GM21515 (cell line): ENCODE results near the gene CCDC9B.

Source experiments
- ATAC-seq: cut with Tn5 transposase; IDR thresholded peaks from one replicate; pipeline ENCODE4 v1.9.1; 2021; ENCODE audit not compliant: unreplicated experiment

CCDC9B gene

GRCh38 chr15:40293905-40294895 is 46.5 kb downstream of the CCDC9B start:
- no peak for ATAC-seq

- no peak for ATAC-seq
Measured at GRCh38 chr15:40293006-40293405, 47.7 kb downstream of the CCDC9B start.

DNA sequence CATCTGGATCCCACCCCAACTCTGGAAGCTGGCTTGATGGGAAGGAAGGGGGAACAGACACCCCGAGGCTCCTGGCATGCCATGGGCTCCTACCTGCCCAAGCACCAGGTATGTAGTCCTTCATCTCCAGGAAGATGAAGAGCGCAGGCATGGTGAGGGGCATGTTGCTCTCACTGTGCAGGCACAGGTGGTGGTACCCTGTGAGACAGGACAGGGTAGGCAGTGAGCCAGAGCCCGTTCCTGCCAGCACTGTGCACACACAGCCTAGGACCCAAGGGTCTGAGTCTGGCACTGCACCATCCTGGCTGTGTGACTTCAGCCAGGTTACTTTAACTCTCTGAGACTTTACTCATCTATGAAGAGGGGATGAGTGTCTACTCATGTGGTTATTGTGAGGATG is 48.5 kb downstream of the CCDC9B start:
- no peak for ATAC-seq

- ATAC-seq = no peak
Measured at GRCh38 chr15:40290918-40291574, 49.7 kb downstream of the CCDC9B start.

DNA sequence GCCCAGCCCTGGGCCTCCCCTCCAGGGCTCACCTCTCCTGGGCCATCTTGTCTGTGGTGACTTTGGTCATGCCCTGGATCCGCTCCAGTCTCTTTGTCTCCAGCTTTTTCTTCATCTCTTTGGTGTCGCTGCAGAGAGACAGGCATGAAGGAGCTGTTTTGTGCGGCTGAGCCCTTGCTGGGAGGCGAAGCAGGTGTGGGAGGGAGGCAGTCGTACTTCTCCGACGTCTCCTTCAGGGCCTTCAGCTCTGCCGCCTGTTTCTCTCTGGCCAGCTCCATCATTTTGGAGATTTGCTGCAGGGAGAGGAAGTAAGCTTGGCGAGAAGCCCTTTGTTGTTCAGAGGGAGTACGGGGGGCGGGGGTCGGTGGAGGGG is 50.2 kb downstream of the CCDC9B start:
- no peak for ATAC-seq

DNA sequence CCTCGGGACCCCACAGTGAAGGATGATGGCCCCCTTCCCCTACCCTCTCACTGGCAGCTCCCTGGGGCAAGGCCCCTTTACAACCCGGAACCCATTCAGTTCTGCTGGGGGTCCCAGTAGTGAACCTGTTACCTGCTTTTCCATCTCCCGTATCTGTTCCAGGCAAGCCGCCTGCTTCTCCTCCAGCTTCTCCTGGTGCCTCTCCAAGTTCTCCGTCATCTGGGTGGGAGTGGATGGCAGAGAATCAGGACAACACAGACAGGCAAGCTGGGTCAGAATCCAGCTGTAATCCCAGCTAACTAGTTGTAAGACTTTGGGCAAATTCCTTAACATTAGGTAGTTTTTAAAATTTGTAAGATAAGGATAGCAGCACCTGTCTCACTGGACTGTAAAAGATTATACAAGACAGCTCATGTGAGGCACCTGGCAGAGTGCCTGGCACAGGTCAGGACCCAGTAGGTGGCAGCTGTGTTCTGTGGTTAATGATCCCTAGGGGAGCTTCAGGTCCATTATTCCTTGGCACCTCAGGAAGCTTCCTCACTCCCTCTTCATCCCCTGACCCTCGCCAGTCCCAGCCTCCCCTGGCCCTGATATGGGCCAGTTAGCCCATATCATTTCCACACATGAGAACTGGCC is 51.5 kb downstream of the CCDC9B start:
- ATAC-seq = no peak

DNA sequence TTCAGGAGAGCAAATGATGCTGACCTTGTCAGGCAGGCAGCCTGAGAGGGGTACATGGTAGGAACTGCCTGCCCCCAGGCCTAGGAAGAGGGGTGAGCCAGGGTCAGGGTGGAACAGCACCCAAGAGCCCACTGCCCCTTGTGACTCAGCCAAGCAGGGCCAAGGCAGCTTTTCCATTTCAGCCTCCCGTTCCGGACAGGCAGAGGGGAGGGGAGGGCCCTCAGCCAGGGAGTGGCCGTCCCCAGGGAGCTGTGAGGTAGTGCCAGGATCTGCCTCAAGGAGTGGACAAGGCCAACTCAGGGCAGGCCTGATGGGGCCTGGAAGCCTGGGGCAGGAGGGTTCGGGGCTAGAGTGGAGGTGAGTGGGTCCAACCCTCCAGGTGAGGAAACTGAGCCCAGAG is 52.8 kb downstream of the CCDC9B start:
- ATAC-seq = no peak

DNA sequence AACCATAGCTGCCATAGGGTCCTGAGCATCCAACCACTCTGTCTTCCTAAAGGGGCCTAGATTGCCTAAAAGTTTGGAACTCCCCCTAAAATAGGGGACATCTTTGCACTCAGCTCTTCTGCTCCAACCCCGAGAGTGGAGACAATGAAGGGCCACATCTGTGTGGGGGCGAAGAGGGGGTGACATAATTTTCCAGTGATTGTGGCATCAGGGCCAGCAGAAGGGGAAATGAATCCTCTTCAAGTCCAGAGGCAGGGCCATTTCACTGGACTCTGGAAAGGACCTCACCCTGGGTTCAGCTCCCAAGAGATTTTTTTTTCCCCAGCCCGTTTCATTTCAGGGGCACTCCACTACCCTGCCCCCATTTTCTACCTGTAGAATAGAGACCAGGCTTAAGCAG is 53.2 kb downstream of the CCDC9B start:
- ATAC-seq = no peak

GRCh38 chr15:40286794-40287193 is 53.9 kb downstream of the CCDC9B start:
- ATAC-seq = no peak

DNA sequence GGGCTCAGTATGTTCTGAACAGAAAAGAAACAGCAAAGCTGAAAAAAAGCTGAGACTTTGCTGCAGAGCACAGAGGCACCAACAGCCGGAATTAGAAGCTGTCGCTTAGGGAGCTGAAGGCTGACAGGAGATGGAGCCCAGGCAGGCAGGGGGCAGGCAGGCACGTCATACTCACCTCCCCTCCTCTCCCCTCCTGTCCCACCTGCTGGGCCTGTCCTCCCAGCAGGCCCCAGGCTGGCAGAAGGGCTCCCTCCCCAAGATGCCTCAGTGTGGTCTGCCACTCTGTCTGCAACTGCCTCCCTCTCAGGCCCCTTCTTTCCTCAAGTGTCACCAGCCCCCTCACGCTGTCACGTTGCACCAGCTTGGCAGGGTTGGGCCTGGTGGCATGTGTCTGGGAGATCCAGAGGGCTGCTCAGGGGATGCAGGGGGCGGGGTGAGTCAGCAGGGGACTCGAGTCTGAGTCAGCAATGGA is 54.6 kb downstream of the CCDC9B start:
- no peak for ATAC-seq

DNA sequence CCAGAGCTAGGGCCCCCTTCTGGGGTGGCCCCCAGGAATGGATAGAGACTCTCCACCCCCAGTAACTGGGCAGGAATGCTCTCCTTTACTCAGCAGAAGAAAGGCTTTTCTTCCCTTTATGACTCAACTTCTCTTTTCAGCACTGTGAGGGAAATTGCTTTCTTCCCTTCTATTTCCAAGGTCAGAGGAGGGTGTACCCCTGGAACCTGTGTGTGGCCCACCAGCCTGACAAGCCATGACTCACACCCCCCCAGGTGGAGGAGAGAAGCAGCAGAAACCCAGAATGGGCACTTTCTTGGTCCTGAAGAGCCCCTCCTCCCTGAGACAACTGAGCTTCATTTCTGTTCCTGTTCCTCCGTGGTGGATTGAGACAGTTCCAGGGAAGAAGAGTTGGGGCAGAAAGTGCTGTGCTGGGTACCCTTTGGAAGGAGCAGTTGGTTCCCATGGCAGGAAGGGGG is 55.2 kb downstream of the CCDC9B start:
- ATAC-seq = no peak

GRCh38 chr15:40285151-40285550 is 55.6 kb downstream of the CCDC9B start:
- ATAC-seq = no peak

DNA sequence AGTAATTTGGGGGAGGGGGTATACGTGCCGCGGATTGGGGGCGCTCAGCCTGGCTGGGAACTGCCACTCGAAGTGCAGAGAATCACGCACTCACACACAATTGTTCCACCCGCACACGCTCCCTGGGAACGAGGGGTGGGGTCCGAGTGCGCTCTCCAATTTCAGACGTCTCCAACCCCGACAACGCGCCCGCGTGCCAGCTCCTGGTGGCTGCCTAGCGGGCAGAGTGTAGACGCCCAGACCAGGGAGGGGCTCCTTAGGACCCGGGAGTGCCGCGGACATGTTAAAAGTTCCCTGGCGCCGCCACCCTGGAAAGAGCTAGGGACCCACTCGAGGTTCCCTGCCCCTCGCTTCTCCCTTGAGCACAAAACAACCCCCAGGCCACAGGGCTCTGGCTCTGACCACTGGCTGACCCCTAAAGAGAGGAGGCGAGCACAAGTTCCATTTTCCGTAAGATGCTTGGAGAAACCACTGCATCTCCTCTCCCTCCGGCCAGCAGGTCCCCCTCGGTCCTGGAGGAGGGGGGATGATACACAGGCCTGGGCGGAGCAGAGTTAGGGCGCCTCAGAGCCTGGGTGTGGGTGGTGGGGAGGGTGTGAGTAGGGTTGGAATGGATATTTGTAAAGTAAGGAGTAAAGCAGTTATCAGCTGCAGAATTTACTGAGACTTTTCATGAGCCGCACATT is 57.0 kb downstream of the CCDC9B start:
- ATAC-seq = no peak

DNA sequence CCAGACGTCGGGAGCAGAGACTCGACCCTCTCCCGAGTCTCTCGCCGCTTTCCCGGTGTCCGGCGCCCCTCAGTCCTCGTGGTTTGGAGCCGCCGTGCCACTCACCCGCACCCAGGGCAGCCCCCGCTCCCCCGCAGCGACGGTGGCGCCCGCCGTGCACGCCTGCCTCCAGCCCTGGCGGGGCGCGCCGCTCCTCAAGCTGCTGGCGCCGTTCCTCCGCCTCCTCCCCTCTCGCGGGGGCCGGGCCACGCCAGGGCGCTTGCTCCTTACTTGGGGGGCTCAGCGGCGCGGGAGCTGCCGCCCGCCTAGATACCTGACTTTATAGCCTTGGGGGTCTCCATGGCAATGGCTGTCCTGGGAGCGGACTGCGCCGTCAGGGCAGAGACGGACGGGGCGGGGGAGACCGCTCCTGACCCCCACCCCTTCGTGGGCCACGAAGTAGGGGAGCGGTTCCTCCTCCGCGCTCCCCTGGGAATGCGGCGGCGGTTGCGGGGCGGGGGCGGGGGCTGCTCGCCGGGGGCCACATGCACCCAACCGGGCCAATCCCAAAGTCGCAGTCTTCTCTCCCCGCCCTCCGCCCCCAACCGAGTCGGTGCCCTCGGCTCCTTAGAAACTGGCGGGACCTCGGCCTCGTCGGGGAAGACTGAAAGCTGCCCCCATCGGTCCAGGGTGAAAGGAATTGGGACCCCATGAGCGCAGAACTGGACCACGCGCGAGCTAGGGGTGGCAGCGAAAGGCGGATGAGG is 57.7 kb downstream of the CCDC9B start, which contains the start of gene ANKRD63:
Gene ANKRD63 (minus strand): TSS at position 196 of the 746 bp plus-strand sequence. CDS start 478 bp downstream, outside the sequence.
- no peak for ATAC-seq

DNA sequence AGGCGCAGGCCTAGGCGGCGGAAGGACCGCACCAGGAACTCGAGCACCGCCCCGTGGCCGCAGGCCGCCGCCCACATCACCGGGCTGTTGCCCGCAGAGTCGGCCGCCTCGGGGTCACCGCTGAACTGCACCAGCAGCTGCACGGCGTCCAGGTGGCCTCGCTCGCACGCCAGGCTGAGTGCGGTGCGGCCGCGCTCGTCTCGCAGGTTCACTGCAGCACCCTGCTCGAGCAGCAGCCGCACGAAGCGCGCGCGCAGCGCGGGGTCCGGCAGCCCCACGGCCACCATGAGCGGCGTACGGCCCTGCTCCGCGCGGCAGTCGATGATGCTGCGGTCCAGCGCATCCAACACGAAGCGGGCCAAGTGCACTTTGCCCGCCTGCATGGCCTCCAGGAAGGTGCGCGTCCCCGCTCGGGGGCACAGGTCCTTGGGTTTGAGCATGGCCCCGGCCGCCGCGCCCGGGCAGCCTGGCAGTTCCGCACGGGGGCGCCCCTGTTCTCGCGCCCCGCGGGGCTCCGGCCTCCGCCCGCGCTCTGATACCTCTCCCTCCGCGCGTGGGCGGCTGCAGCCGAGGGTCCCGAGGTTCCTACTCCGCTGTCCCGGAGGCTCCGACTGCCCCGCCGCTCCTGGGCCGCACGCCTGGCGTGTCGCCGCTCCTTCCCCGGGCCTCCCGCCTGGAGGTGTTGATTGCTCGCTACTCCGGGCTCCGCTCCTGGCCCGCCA is 58.4 kb downstream of the CCDC9B start:
- ATAC-seq = no peak

DNA sequence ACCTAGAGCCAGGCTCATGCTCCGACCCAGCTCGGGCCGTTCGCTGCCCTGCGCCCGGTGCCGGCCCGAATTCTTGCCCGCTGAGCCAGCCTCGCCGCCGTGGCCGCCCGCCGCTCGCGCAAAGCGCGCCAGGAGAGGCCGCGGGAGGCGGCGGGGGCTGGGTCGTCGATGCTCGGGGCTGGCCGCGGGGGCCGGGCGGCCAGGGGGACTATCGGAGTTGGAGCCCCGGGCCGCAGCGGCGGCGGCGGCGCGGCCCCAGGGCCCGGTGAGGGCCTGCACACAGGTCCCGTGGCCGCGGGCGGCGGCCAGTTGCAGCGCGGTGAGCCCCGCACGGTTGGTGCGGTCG is 59.0 kb downstream of the CCDC9B start:
- ATAC-seq = no peak
